Omental fat pad (tissue), 4 donors: Measurements from ENCODE around the gene NAMPT. TPM values are rescaled to one million over a fixed set of nuclear protein-coding genes. Genes with fewer than 3 reads are reported as not detected.

Source experiments
- ATAC-seq: fragments of 150-250 bp; one replicate; pipeline ENCODE4 v1.9.1; 2016; ENCODE audit warnings: mild to moderate bottlenecking, moderate library complexity; ENCODE audit not compliant: low FRiP score
- DNase-seq: peaks from one replicate; pipeline ENCODE4 v3.0.0-alpha.2; 2019; ENCODE audit warnings: low spot score
- CTCF ChIP-seq, 3 donors: fragments of 450-650 bp; IDR thresholded peaks; one replicate each; pipeline ENCODE4 v1.5.1; 2016 to 2017; ENCODE audit warnings: antibody characterized with exemption in 3 of 3, mild to moderate bottlenecking in 3 of 3, moderate library complexity in 2 of 3
- total RNA-seq, 4 donors: library from RNA; depleted of rRNA; stranded (reverse); fragments of >200 nt; gene quantifications; one replicate each; pipeline ENCODE4 v1.1.0, GENCODE V29; 2016

Gene NAMPT
- total RNA-seq, 4 donors from 2014 or later = 636 to 2,401 (median 1,222) TPM

- TF ChIP-seq CTCF (IDR thresholded peaks at IDR 0.05) = no peak
- ATAC-seq (peak; percentile 9), DNase-seq (no peak)
Measured at GRCh38 chr7:106270122-106270977, 14.4 kb downstream of the NAMPT start.

GRCh38 chr7:106269254-106269961, 15.4 kb downstream of the NAMPT start:
- TF ChIP-seq CTCF (IDR thresholded peaks at IDR 0.05) = no peak
- ATAC-seq (no peak), DNase-seq (no peak)

- ATAC-seq (no peak), DNase-seq (no peak)
- TF ChIP-seq CTCF (IDR thresholded peaks at IDR 0.05) = no peak
Measured at GRCh38 chr7:106265133-106265532, 19.6 kb downstream of the NAMPT start.

- no peak for TF ChIP-seq CTCF (IDR thresholded peaks at IDR 0.05)
- no peak for DNase-seq
- ATAC-seq = no peak
Measured at GRCh38 chr7:106262221-106262881, 22.4 kb downstream of the NAMPT start.

GRCh38 chr7:106260136-106260561, 24.6 kb downstream of the NAMPT start:
- no peak for TF ChIP-seq CTCF (IDR thresholded peaks at IDR 0.05)
- ATAC-seq (no peak), DNase-seq (no peak)

GRCh38 chr7:106258789-106259188, 26.0 kb downstream of the NAMPT start:
- TF ChIP-seq CTCF (IDR thresholded peaks at IDR 0.05) = no peak
- no peak for ATAC-seq
- DNase-seq = no peak
